Amygdala (tissue), 56 donors: Measurements from ENCODE around the gene P2RY8.
"Not testable (repeated sequence)": the region's sequence is repeated elsewhere in the genome, so short reads cannot be mapped to it uniquely, and the experiment has no call there.

ENCODE experiments used
- DNase-seq, 56 donors: peaks; one replicate each; lab custom pipeline; 2025; lab: John Stamatoyannopoulos, UW

The P2RY8 gene

GRCh38 chrX:1537031-1537715 lies at the start of gene P2RY8:
TSS of gene P2RY8 (minus strand) at chrX:1537185. CDS start at chrX:1466558, 70,627 bp downstream.
- peak in 4 of 56 donors; percentile 4 to 45 (median 6) for DNase-seq

DNA sequence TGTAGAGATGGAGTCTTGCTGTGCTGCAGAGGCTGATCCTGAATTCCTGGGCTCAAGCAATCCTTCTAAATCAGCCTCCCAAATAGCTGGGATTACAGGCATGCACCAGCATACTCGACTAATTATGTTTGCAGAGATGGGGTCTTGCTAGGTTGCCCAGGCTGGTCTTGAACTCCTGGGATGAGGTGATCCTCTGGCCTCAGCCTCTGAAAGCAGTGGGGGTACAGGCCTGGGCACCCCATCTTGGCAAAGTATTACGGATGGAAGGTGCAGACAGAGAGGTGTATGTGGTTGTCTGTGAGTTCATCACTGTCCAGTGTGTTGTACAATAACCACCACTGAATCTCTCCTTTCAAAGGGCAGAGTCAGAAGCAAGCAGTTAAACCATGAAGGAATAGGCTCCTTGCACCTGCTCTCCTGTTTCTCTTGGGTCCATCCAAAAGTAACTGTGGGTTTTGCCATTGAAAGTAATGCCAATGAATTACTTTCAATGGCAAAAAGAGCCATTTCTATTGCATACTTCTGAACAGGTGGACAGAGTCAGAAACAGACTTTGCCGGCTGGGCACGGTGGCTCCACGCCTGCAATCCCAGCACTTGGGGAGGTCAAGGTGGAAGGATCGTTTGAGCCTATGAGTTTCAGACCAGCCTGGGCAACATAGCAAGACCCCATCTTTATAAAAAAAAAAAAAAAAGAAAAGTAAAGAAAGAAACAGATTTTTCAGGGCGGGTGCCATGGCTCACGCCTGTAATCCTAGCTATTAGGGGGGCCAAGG lies 47.4 kb upstream of the P2RY8 start:
- DNase-seq, result no peak

DNA sequence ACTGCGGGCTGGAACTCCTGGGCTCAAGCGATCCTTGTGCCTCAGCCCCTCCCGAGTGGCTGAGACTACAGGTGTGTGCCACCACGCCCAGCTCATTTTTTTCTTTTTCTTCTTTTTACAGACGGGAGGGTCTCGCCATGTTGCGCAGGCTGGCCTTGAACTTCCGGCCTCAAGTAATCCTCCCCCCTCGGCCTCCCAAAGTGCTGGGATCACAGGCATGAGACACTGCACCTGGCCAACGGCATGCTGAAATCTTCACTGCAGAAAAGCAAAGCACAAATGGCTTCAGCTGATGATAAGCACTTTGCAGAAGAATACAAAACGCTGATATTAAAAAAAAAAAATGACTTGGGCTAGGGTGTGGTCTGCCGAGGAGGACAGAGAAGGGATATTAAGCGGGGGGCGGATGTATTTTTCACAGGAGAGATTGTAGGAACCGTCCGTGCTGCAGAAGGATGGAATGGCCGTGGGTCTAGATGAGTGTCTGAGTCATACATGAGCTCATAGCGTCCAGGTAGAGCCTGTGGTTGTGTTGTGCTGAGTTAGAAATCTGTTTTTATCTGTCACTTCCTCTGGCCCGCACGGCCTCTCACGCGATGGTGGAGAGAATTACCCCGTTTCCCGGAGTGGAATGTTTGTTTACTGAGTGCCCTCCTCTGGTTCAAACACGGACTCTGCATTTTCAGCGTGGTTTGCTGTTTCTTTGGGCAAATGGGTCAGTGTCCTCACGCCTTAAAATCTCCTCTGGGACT lies 45.9 kb upstream of the P2RY8 start:
- DNase-seq, result no peak

GRCh38 chrX:1581132-1581531 lies 44.1 kb upstream of the P2RY8 start:
- peak in 1 of 56 donors; percentile 20 for DNase-seq

DNA sequence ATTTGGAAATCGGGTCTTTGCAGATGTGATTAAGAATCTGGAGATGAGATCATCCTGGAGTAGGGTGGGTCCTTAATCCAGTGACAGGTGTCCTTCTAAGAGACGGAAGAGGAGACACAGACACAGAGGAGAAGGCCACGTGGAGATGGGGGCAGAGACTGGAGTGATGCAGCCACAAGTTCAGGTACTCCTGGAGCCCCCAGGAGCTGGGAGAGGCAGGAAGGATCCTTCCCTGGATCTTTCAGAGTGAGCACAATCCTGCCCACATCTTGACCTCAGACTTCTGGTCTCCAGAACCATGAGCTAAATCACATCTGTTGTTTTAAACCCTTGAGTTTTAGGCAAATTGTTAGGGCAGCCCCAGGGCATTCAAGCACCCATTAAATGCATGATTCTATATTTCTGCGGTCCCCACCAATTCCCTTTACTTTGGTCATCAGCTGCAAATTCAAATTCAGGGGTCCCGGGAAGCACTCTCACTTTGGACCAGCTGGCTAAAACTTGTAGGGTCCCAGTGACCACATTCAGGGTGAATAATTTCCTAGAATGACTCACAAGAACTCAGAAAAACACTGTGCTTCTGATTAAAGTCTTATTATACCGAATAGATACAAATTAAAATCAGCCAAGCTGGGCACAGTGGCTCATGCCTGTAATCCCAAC lies 41.7 kb upstream of the P2RY8 start:
- DNase-seq, result no peak

- no peak for DNase-seq
These were observed 40.9 kb upstream of the P2RY8 start for GRCh38 chrX:1577845-1578244.

DNA sequence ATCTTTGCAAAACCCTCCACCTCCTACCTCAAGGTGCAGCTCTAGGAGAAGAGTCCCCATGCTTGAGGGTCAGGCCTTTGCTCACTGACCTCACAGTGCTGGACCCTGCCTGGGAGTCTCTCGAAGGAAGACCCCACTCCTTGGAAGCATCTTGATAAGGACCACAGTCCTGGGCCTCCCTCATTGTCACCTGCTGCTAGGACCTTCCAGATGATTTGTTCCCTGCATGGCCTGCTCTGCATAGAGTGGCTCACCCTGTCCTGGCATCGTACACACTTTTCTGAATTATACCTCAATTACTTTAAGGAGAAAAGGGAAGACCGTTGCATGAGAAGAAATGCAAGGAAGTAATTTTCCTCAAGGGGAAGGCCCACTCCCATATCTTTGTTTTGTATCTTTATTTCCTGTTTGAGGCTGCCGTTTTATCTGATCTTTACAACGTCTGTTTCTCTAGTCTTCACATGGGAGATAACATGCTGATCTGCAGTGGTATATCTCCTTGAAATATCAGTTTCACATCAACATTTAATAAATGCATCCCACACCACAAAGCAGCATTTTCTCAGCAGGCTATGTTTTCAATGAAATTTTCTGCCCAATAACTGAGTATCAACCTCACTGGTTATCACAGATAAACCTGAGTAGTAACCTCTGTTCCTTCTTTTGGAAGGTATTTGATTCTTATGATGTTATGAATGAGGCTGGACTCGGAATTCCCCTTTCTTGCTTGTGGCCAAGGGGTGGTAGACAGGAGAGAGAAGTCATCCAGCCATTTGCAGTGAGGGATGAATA lies 39.4 kb upstream of the P2RY8 start:
- no peak for DNase-seq

DNA sequence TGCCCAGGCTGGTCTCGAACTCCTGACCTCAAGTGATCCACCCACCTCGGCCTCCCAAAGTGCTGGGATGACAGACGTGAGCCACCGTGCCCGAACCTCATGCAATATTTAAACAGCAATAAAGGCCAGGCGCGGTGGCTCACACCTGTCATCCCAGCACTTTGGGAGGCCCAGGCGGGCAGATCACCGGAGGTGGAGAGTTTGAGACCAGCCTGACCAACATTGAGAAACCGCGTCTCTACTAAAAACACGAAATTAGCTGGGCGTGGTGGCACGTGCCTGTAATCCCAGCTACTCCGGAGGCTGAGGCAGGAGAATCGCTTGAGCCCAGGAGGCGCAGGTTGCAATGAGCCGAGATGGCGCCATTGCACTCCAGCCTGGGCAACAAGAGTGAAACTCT lies 37.2 kb upstream of the P2RY8 start:
- not testable (repeated sequence) for DNase-seq

DNA sequence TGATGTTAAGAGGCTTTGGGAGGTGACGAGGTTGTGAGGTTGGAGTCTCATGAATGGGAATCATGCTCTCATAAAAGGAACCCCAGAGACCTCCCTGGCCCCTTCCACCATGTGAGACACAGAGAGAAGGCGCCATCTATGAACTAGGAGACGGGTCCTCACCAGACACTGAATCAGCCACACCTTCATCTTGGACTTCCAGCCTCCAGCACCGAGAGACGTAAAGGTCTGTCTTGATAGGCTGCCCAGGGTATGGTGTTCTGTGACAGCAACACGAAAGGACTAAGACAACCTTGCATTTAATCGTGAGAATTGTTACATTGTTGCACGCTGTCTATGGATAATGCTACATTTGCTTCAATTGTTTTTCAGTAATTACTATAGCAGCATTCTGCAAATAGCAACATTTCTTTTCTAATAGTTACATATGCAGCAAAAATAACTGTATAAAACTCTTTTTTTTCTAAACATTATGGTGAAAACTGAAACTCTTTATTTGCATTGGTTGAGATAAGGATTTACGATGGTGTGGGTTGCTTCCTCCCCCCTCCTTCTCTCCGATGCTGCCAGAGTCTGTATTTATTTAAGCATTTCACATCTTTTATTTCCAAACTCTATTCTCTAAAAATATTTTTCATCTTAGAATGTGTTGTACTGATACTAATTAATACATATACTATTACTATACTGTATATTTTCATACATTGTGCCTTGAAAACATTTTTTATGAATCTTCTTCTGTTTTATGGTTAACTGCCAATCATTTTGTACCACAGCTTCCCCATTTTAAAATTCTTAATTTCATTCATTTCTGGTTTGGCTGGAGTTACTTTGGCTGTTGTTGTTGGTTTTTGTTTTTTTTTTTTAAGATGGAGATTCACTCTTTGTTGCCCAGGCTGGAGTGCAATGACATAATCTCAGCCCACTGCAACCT lies 28.0 kb upstream of the P2RY8 start:
- DNase-seq, result no peak

- DNase-seq, result not testable (repeated sequence)
These were observed 27.1 kb upstream of the P2RY8 start for GRCh38 chrX:1564077-1564476.

- DNase-seq, result no peak
These were observed 24.2 kb upstream of the P2RY8 start for GRCh38 chrX:1561164-1561563.

DNA sequence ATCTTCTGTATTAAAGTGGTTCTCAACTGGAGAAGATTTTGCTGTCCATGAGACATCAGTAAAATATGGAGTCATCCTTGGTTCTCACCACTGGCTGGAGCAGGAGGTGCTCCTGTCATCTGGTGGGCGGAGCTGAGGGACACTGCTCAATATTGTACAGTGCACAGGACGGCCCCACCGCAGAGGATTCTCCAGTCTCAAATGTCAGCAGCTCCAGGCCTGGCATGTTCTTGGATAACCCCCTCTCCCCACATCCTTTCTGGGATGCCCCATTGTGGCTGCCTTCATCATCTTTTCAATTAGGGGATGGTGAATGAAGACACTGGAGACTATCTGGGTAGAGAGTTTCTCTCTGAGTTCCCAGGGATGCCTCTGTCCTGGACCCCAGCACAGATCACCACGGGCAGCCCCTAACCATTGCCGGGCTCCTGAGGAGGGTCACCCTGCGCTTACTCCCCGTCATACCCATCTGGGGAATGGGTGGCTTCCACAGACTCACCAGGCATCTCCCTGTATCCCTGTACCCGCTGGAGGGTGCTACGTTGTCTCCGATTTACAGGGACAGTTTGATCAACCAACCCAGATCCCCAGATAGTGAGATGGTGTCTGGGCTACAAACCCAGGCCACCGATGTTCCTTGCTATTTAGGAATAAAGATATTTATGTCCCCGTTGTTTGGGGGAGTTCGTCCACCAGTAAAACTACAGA lies 21.9 kb upstream of the P2RY8 start:
- DNase-seq, result no peak

DNA sequence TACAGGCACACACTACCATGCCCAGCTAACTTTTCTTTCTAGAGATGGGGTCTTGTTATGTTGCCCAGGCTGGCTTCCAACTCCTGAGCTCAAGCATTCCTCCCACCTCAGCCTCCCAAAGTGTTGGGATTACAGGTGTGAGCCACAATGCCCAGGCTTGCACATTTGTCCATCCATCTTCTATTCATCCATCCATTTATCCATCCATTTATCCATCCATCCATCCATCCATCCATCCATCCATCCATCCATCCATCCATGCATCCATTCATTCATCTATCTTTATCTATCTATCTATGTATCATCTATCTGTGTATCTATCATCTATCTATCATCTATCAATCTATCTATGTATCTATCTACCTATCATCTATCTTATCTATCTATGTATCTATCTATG lies 20.5 kb upstream of the P2RY8 start:
- DNase-seq, result not testable (repeated sequence)

DNA sequence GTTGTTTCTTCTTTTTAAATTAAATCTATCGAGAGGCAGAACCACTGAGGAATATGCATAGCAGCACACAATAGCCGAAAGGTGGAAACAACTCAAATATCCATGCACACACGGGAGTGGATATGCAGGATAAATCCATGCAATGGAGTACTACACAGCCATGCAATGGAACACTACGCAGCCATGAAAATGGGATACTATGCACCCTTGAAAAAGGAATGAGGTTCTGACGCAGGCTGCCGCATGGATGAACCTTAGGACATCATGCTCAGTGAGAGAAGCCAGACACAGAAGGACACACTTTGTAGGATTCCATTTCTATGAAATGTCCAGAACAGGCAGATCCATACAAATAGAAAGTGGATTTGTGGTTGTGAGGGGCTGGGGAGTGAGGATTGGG lies 18.4 kb upstream of the P2RY8 start:
- DNase-seq, result no peak

- DNase-seq, result no peak
These were observed 17.7 kb upstream of the P2RY8 start for GRCh38 chrX:1554469-1555210.

DNA sequence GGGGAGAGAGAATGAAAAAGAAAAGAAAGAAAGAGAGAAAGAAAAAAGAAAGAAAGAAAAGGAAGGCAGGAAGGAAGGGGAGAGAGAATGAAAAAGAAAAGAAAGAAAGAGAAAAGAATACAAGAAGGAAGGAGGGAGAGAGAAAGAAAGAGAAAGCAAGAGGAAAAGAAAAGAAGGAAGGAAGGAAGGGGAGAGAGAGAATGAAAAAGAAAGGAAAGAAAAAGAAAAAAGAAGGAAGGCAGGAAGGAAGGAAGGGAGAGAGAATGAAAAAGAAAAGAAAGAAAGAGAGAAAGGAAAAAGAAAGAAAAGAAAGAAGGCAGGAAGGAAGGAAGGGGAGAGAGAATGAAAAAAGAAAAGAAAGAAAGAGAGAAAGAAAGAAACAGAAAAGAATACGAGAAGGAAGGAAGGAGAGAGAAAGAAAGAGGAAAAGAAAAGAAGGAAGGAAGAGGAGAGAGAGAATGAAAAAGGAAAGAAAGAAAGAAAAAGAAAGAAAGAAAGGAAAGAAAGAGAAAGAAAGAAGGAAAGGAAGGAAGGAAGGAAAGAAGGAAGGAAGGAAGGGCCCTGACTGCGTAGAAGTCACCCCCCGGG lies 15.1 kb upstream of the P2RY8 start:
- DNase-seq, result no peak

DNA sequence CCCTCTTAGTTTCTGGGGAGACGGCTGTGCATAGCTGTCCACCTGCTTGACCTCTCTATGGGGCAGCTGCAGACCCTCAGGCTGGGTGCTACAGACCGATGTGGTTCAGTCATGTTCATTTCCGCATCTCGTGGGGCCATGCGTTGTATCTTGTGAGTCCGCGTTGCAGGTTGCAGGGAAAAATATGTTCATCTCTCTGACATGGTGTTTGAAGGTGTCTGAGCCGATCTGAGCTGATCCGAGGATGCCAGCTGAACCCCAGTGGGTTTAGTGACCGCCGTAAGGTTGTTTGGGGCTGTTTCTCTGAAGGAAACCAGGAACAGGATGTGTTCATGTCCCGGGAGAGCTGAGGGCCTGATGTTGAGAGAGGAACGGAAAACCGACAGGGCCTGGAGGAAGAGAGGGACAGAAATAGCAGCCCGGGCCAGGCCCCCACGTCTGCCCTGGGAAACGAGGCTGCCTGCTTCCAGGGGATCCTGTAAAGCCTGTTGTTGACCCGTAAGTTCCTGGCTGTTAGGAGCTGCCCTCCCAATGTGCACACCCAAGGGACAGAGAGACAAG lies 9.8 kb upstream of the P2RY8 start:
- no peak for DNase-seq
